HepG2 (cell line): ENCODE results near the gene GRAMD2A. TPM values are rescaled to one million over a fixed set of nuclear protein-coding genes. Genes with fewer than 3 reads are reported as not detected.

Experiments used
- CENPT ChIP-seq: sonication (generic); formaldehyde crosslinking; IDR thresholded peaks from 2 replicates; pipeline ENCODE4 v1.8.0; 2022; ENCODE audit warnings: low read depth, mild to moderate bottlenecking, moderate library complexity, missing genetic modification reagents
- CHCHD3 ChIP-seq: sonication (generic); formaldehyde crosslinking; IDR thresholded peaks from 2 replicates; pipeline ENCODE4 v1.8.0; 2022; ENCODE audit warnings: mild to moderate bottlenecking, missing genetic modification reagents, moderate library complexity
- DZIP1 ChIP-seq: sonication (generic); formaldehyde crosslinking; IDR thresholded peaks from 2 replicates; pipeline ENCODE4 v1.5.0; 2020; ENCODE audit warnings: mild to moderate bottlenecking, missing genetic modification reagents
- FUBP1 ChIP-seq: sonication (generic); formaldehyde crosslinking; IDR thresholded peaks from 2 replicates; pipeline ENCODE4 v1.5.1; 2020; ENCODE audit warnings: missing genetic modification reagents, mild to moderate bottlenecking, borderline replicate concordance
- GATAD2A ChIP-seq: IDR thresholded peaks from 2 replicates; pipeline ENCODE4 v1.6.1; 2016
- HOXA9 ChIP-seq: sonication (generic); formaldehyde crosslinking; IDR thresholded peaks from 2 replicates; pipeline ENCODE4 v1.8.1; 2022; ENCODE audit warnings: missing genetic modification reagents, mild to moderate bottlenecking, moderate library complexity, borderline replicate concordance
- IRF2 ChIP-seq: IDR thresholded peaks from 2 replicates; pipeline ENCODE4 v1.6.1; 2018; ENCODE audit warnings: missing genetic modification reagents, missing compliant biosample characterization
- KLF11 ChIP-seq: IDR thresholded peaks from 2 replicates; pipeline ENCODE4 v1.6.1; 2016; ENCODE audit warnings: missing compliant biosample characterization
- NCOA2 ChIP-seq: sonication (generic); formaldehyde crosslinking; IDR thresholded peaks from 2 replicates; pipeline ENCODE4 v1.8.0; 2022; ENCODE audit warnings: inconsistent platforms
- NFYC ChIP-seq: IDR thresholded peaks from 2 replicates; pipeline ENCODE4 v1.6.1; 2016; ENCODE audit warnings: missing genetic modification reagents, missing compliant biosample characterization
- NR0B2 ChIP-seq: sonication (generic); formaldehyde crosslinking; IDR thresholded peaks from 2 replicates; pipeline ENCODE4 v1.4.0; 2020; ENCODE audit warnings: mild to moderate bottlenecking, missing genetic modification reagents
- NR2F1 ChIP-seq, 2 experiments: fragments of 450-650 bp in 1 of 2; formaldehyde crosslinking in 1 of 2; IDR thresholded peaks; 2 replicates each; pipeline versions ENCODE4 v1.5.0 to v1.6.1; 2016 to 2020; ENCODE audit warnings: mild to moderate bottlenecking in 1 of 2, missing compliant biosample characterization in 1 of 2, missing genetic modification reagents in 1 of 2, moderate library complexity in 1 of 2
- ONECUT2 ChIP-seq: sonication (generic); formaldehyde crosslinking; IDR thresholded peaks from 2 replicates; pipeline ENCODE4 v1.4.0; 2020; ENCODE audit warnings: missing genetic modification reagents
- SRY ChIP-seq: sonication (generic); formaldehyde crosslinking; IDR thresholded peaks from 2 replicates; pipeline ENCODE4 v1.8.0; 2022; ENCODE audit warnings: mild to moderate bottlenecking, missing genetic modification reagents
- ZNF33A ChIP-seq: sonication (generic); formaldehyde crosslinking; IDR thresholded peaks from 2 replicates; pipeline ENCODE4 v1.5.1; 2020; ENCODE audit warnings: missing genetic modification reagents, mild to moderate bottlenecking, moderate library complexity, borderline replicate concordance
- ZNF687 ChIP-seq: sonication (generic); formaldehyde crosslinking; IDR thresholded peaks from 2 replicates; pipeline ENCODE4 v1.5.1; 2020; ENCODE audit warnings: mild to moderate bottlenecking, missing genetic modification reagents, moderate library complexity
- ZNF740 ChIP-seq: sonication (generic); formaldehyde crosslinking; IDR thresholded peaks from 2 replicates; pipeline ENCODE4 v1.4.0; 2020; ENCODE audit warnings: missing genetic modification reagents
- ZNF747 ChIP-seq: sonication (generic); formaldehyde crosslinking; IDR thresholded peaks from 2 replicates; pipeline ENCODE4 v1.8.1; 2023; ENCODE audit warnings: missing genetic modification reagents, mild to moderate bottlenecking, borderline replicate concordance
- ZSCAN31 ChIP-seq: sonication (generic); formaldehyde crosslinking; IDR thresholded peaks from 2 replicates; pipeline ENCODE4 v1.5.0; 2020; ENCODE audit warnings: low read depth, mild to moderate bottlenecking, missing genetic modification reagents
- polyA plus RNA-seq, 8 experiments: library from polyadenylated mRNA; depleted of rRNA in 3 of 8; stranded (reverse) in 7 of 8; unstranded in 1 of 8; fragments of >200 nt; fragmentation: Illumina TruSeq in 4 of 8; extraction: Trizol in 4 of 8; gene quantifications; 2 replicates each; pipeline versions ENCODE4 v1.2.1 to v1.2.3, GENCODE V29; 2011 to 2016; ENCODE audit warnings: low read depth in 4 of 8, missing spikeins in 1 of 8, mixed read lengths in 1 of 8; ENCODE audit not compliant: insufficient read depth in 1 of 8
- total RNA-seq, 5 experiments: library from RNA; depleted of rRNA; stranded (reverse); fragments of >200 nt; fragmentation: Illumina TruSeq; extraction: Trizol; gene quantifications; 2 replicates each; pipeline ENCODE4 v1.2.3, GENCODE V29; 2016; ENCODE audit warnings: low read depth in 1 of 5

The GRAMD2A gene
- total and polyA plus RNA-seq, 2 of the 13 experiments (the other 11 are each of a cell fraction or from before 2014, with no cell fraction given), result 0.04 TPM; not detected in 1

- TF ChIP-seq NR0B2 (CRISPR knock-in tag) (no peak), ZNF687 (CRISPR knock-in tag) (peak; percentile 60), KLF11 (CRISPR knock-in tag) (no peak), CHCHD3 (CRISPR knock-in tag) (0 out of 2 replicates have a peak, but pooled peaks have one; percentile 30), SRY (peak; percentile 88; the same call in 1 of the 2 replicates), NR2F1 (CRISPR knock-in tag; IDR thresholded peaks at IDR 0.05) (no peak), CENPT (CRISPR knock-in tag) (no peak), ZSCAN31 (CRISPR knock-in tag) (no peak), NFYC (no peak), GATAD2A (peak; percentile 53), ZNF740 (CRISPR knock-in tag) (no peak; the same call in 1 of the 2 replicates), IRF2 (peak; percentile 37), ZNF747 (CRISPR knock-in tag) (no peak), DZIP1 (CRISPR knock-in tag) (no peak), HOXA9 (CRISPR knock-in tag) (0 out of 2 replicates have a peak, but pooled peaks have one; percentile 2), NCOA2 (CRISPR knock-in tag) (no peak), ZNF33A (no peak), FUBP1 (0 out of 2 replicates have a peak, but pooled peaks have one; percentile 18), ONECUT2 (CRISPR knock-in tag) (no peak)
Observed at GRCh38 chr15:72230197-72231065, 32.8 kb upstream of the GRAMD2A start (continued).
